Activated B cell treated with CpG ODN at 0.5 μM for 24 hours (primary cell): ENCODE data around the gene RFTN1. TPM values are rescaled to one million over a fixed set of nuclear protein-coding genes. Genes with fewer than 3 reads are reported as not detected.

Experiments
- ATAC-seq: fragments of 200-7000 bp; cut with Tn5 transposase; one replicate; pipeline ENCODE4 v1.10.0; 2021; ENCODE audit warnings: low read depth, mild to moderate bottlenecking, moderate library complexity
- CTCF ChIA-PET: fragments of 350-600 bp; sonication (Branson Sonifier 250); formaldehyde crosslinking; loops from one replicate; lab custom pipeline; 2021; ENCODE audit warnings: antibody characterized with exemption; lab: Charles Lee
- POLR2A ChIA-PET: fragments of 350-600 bp; sonication (Branson Sonifier 250); formaldehyde crosslinking; loops from one replicate; lab custom pipeline; 2021; ENCODE audit warnings: antibody characterized with exemption; lab: Charles Lee
- DNase-seq: peaks from one replicate; pipeline ENCODE4 v3.0.0; 2022
- H3K27ac Mint-ChIP-seq: one replicate; pipeline ENCODE4 v1.8.0; 2020; ENCODE audit warnings: mixed read lengths
- H3K27me3 Mint-ChIP-seq: one replicate; pipeline ENCODE4 v1.8.0; 2021; ENCODE audit warnings: mixed read lengths
- H3K36me3 Mint-ChIP-seq: one replicate; pipeline ENCODE4 v1.8.0; 2021; ENCODE audit warnings: low read depth, mixed read lengths
- H3K4me1 Mint-ChIP-seq: one replicate; pipeline ENCODE4 v1.8.0; 2021; ENCODE audit warnings: mixed read lengths
- H3K4me3 Mint-ChIP-seq: one replicate; pipeline ENCODE4 v1.8.0; 2020; ENCODE audit warnings: mild to moderate bottlenecking, mixed read lengths
- H3K9me3 Mint-ChIP-seq: one replicate; pipeline ENCODE4 v1.8.0; 2020; ENCODE audit warnings: mixed read lengths
- intact Hi-C: fragments of 100-400 bp; cut with micrococcal nuclease; formaldehyde crosslinking; loops from one replicate; pipeline ENCODE4 v1.15.1; 2024
- total RNA-seq: library from RNA; stranded (reverse); gene quantifications from 2 replicates; pipeline ENCODE4 v1.2.3, GENCODE V29; 2022
- TF ChIP-seq, protein P1 (sequence below): fragments of 200-600 bp; IDR thresholded peaks from one replicate; pipeline ENCODE4 v1.8.0; 2022; ENCODE audit warnings: antibody characterized with exemption, mild to moderate bottlenecking

Gene RFTN1
- total RNA-seq, 1 donor from 2014 or later = 365 TPM

DNA sequence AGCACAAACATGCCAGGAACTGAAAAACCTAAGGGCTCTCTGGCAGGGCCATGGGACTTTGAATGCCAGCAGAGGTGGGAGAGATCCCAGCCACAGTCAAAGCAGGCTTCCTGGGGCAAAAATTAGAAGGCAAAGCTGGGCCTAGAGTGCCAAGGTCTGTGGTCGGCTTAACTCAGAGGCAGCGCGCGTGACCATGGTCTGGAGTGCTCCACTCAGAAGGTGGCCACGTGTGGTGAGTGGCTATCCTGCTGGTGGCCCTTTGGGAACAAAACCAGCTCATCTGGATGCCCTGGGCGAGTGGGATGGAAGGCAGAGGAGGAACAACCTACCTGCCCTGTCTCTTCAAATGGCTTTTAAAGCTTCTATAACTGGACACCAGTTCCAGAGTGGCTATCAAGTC lies 185.4 kb downstream of the RFTN1 start:
- TF ChIP-seq, protein P1, sequence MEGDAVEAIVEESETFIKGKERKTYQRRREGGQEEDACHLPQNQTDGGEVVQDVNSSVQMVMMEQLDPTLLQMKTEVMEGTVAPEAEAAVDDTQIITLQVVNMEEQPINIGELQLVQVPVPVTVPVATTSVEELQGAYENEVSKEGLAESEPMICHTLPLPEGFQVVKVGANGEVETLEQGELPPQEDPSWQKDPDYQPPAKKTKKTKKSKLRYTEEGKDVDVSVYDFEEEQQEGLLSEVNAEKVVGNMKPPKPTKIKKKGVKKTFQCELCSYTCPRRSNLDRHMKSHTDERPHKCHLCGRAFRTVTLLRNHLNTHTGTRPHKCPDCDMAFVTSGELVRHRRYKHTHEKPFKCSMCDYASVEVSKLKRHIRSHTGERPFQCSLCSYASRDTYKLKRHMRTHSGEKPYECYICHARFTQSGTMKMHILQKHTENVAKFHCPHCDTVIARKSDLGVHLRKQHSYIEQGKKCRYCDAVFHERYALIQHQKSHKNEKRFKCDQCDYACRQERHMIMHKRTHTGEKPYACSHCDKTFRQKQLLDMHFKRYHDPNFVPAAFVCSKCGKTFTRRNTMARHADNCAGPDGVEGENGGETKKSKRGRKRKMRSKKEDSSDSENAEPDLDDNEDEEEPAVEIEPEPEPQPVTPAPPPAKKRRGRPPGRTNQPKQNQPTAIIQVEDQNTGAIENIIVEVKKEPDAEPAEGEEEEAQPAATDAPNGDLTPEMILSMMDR = no peak
- no peaks in the 10 kb centered on the region for H3K4me1 Mint-ChIP-seq
- H3K9me3 Mint-ChIP-seq = peaks cover 12% of the 10 kb centered on the region
- peaks cover 86% of the 10 kb centered on the region for H3K36me3 Mint-ChIP-seq
- intact Hi-C loops = no loop called here
- ATAC-seq = no peak
- POLR2A ChIA-PET = no interaction called here
- no peak for DNase-seq
- H3K27ac Mint-ChIP-seq = no peak overlapping the region
- no peak overlapping the region for H3K4me3 Mint-ChIP-seq
- no peaks in the 10 kb centered on the region for H3K27me3 Mint-ChIP-seq
- CTCF ChIA-PET = no interaction called here

DNA sequence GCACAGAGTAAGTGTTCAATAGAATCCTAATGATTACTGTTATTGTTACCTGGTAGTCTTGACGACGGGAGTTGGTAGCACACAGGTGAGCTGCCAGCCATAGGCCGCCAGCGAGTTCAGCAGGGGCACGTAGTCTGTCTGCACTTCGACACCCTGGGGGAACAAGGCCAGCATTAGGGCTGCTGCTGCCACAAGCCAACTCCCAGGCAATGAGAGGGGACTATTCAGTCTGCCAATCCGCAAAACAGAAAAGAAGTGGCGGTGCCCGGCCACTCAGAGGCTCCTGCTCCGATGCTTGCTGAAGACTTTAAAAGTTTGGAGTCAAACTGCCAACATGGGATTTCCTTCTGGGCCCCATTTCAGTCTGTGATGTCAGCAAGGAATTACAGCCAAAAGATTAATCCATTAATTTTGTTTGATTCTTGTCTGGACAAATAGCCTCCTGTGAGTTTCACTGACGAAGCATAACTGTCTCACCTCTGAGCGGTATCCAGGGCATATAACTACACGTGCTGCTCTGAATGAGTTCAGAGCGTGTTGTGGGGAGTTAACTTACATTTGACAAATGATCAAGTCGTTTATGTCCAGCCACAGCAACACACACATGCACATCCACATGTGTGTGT lies 186.7 kb downstream of the RFTN1 start:
- POLR2A ChIA-PET = no interaction called here
- no peak overlapping the region for H3K27ac Mint-ChIP-seq

DNA sequence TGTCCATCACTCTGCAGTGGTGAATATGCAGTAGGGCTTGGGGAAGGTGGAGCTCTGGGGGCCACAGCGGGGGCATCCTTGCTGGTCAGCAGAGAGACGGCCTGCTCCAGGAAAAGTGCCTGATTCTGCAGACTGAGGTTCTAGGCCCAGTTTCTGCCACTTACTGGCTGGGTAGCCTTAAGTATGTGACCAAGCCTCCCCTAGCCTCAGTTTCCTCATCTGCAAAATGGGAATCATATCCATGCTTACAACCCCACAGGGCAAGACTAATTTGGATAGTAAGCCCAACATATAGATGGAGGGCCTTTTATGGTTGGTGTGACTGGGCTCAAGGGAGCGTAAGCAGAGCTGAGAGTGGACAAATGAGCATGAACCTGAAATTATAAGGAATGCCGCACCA lies 187.6 kb downstream of the RFTN1 start:
- ChIA-PET POLR2A (no interaction called here), CTCF (interaction anchor here (1.4 kb wide), 1 partner anchor 36 kb away, joined by 4 read pairs; no protein-coding TSS in a partner anchor)
- intact Hi-C loops = no loop called here
- Mint-ChIP-seq H3K27ac (no peak overlapping the region), H3K9me3 (no peaks in the 10 kb centered on the region), H3K4me3 (no peak overlapping the region), H3K27me3 (no peaks in the 10 kb centered on the region), H3K4me1 (no peaks in the 10 kb centered on the region), H3K36me3 (peaks cover 86% of the 10 kb centered on the region)
- TF ChIP-seq, protein P1 = no peak
- ATAC-seq (no peak), DNase-seq (no peak)

More for the DNA sequence above, 186.7 kb downstream of the RFTN1 start:
- Mint-ChIP-seq H3K4me1 (no peaks in the 10 kb centered on the region), H3K4me3 (no peak overlapping the region), H3K27me3 (no peaks in the 10 kb centered on the region), H3K9me3 (peaks cover 4% of the 10 kb centered on the region), H3K36me3 (peaks cover 86% of the 10 kb centered on the region)
- no peak for DNase-seq
- intact Hi-C loops = no loop called here
- no peak for ATAC-seq
- CTCF ChIA-PET = interaction anchor here (1.4 kb wide), 1 partner anchor 37 kb away, joined by 4 read pairs; no protein-coding TSS in a partner anchor
- TF ChIP-seq, protein P1 = no peak

DNA sequence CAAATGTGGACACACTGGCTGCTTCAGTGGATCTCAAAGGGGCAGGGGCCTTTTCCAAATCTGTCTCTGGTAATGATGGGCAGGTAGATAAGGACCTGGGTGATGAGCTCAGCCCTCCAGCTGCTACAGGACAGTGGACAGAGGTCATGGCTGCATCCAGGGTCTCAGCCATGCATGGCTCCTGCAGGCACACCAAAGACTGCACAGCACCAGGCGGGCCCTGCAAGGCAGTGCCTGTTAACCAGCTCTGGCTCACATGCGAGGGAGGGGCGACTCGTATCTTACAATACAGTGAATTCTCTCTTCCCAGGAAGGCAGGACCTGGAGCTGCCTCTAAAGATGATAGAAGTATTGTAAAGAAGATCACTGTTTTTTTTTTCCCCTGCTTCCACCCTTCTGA lies 189.8 kb downstream of the RFTN1 start:
- peaks cover 2% of the 10 kb centered on the region for H3K4me1 Mint-ChIP-seq
- no peak overlapping the region for H3K27ac Mint-ChIP-seq
- no peaks in the 10 kb centered on the region for H3K9me3 Mint-ChIP-seq
- DNase-seq (no peak), ATAC-seq (no peak)
- ChIA-PET CTCF (no interaction called here), POLR2A (no interaction called here)
- no peak overlapping the region for H3K4me3 Mint-ChIP-seq
- H3K27me3 Mint-ChIP-seq = no peaks in the 10 kb centered on the region
- TF ChIP-seq, protein P1 = no peak
- H3K36me3 Mint-ChIP-seq = peaks cover 86% of the 10 kb centered on the region
- intact Hi-C loops = no loop called here

DNA sequence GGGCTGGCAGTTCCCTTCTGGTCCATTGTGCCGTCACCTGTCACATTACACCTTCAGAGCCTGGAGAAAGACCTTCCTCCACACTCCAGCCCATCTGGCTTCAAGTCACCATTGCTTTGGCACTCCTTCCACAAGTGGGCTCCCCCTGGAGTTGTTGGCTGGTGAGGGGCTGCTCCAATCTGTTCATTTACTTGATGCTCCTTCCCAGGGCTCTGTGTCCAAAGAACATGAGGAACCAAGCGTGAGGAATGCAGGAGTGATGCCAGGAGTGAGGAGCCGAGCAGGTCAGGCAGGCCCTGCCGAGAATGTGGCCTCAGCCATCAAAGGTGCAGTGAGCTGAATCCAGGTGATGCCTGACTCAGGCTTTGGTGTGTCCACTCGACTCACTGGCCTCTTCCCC lies 191.3 kb downstream of the RFTN1 start:
- CTCF ChIA-PET = no interaction called here
- no peaks in the 10 kb centered on the region for H3K9me3 Mint-ChIP-seq
- H3K27ac Mint-ChIP-seq = peak overlapping the region; percentile 24

More for the DNA sequence above, 191.3 kb downstream of the RFTN1 start:
- TF ChIP-seq, protein P1 = no peak
- H3K4me3 Mint-ChIP-seq = no peak overlapping the region
- no peak for ATAC-seq
- intact Hi-C loops = no loop called here
- no peak for DNase-seq
- peaks cover 90% of the 10 kb centered on the region for H3K36me3 Mint-ChIP-seq
- POLR2A ChIA-PET = no interaction called here
- peaks cover 2% of the 10 kb centered on the region for H3K4me1 Mint-ChIP-seq
- no peaks in the 10 kb centered on the region for H3K27me3 Mint-ChIP-seq
